OCI-LY7 (cell line): ENCODE measurements around the gene SCRT2.

Experiments
- CTCF ChIP-seq: fragments of 200-600 bp; sonication (generic); conservative IDR thresholded peaks from 2 replicates; pipeline ENCODE4 v1.5.1; 2014; ENCODE audit warnings: mild to moderate bottlenecking, antibody characterized with exemption, low read length, moderate library complexity, mixed read lengths
- EZH2phosphoT487 ChIP-seq: fragments of 200-600 bp; sonication (generic); IDR thresholded peaks from 2 replicates; pipeline ENCODE4 v1.6.1; 2018; ENCODE audit warnings: low read depth, borderline replicate concordance, mild to moderate bottlenecking, mixed run types, antibody characterized with exemption, low read length, moderate library complexity, mixed read lengths

- TF ChIP-seq CTCF (no peak), EZH2phosphoT487 (no peak)
Observed at GRCh38 chr20:709991-710779, 34.6 kb upstream of the SCRT2 start.
